Peyer's patch (tissue), 4 donors: ENCODE results near the gene DDX4.
"Not testable (repeated sequence)": the region's sequence is repeated elsewhere in the genome, so short reads cannot be mapped to it uniquely, and the experiment has no call there.

Experiments used
- CTCF ChIP-seq, 6 experiments: fragments of 450-650 bp in 4 of 6; fragments of 200-600 bp in 2 of 6; sonication (generic) in 1 of 6; IDR thresholded peaks; one replicate each; pipeline ENCODE4 v1.5.1; 2017 to 2019; ENCODE audit warnings: antibody characterized with exemption in 6 of 6, mild to moderate bottlenecking in 3 of 6, moderate library complexity in 1 of 6
- POLR2A ChIP-seq, 2 donors: fragments of 450-650 bp; IDR thresholded peaks; one replicate each; pipeline ENCODE4 v1.5.1; 2017; ENCODE audit warnings: antibody characterized with exemption in 2 of 2, mild to moderate bottlenecking in 2 of 2, moderate library complexity in 2 of 2

DNA sequence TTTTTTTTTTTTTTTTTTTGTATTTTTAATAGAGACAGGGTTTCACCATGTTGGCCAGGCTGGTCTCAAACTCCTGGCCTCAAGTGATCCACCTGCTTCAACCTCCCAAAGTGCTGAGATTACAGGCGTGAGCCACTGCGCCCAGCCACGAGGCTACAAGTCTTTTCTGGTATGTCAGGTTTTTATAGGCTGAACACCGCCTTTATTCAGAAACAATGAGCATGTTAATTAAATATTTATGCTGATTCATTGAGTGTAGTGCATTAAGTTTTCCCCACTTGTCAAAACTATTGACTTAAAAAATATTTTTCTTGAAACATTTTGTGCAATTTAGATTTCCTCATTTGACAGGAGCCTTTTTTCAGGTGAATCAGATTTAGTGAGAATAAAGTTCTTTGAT is 78.1 kb downstream of the DDX4 start:
- TF ChIP-seq CTCF, POLR2A (IDR thresholded peaks at IDR 0.05): not testable (repeated sequence)
